Measurements from ENCODE around the gene ADGRE3. TPM values are rescaled to one million over a fixed set of nuclear protein-coding genes. Genes with fewer than 3 reads are reported as not detected.

The ADGRE3 gene
- total RNA-seq, 1 donor from 2014 or later = not detected

DNA sequence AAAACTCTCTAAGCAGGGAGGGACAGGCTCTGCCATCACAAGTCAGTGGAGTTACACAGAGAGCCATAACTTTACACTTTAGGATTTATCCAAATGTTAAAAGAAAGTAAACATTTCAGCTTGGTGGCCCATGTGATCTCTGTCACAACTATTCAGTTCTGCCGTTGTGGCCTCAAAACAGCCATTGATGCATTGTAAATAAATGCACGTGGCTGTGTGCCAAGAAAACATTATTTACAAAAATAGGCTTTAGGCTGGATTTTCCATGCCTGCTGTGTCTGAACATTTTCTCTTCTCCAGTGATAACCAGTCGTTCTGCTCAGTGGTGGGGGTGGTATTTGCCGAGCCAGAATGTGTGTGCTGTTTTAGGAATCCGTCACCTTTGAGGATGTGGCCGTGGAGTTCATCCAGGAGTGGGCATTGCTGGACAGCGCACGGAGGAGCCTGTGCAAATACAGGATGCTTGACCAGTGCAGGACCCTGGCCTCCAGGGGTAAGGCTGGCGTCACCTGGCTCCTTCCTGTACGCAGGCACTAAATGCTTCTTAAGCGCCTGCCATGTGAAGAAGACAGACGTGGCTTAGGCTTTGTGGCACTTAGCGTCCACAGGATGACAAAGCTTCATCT lies 20.1 kb upstream of the ADGRE3 start:
- TF ChIP-seq, protein P1, sequence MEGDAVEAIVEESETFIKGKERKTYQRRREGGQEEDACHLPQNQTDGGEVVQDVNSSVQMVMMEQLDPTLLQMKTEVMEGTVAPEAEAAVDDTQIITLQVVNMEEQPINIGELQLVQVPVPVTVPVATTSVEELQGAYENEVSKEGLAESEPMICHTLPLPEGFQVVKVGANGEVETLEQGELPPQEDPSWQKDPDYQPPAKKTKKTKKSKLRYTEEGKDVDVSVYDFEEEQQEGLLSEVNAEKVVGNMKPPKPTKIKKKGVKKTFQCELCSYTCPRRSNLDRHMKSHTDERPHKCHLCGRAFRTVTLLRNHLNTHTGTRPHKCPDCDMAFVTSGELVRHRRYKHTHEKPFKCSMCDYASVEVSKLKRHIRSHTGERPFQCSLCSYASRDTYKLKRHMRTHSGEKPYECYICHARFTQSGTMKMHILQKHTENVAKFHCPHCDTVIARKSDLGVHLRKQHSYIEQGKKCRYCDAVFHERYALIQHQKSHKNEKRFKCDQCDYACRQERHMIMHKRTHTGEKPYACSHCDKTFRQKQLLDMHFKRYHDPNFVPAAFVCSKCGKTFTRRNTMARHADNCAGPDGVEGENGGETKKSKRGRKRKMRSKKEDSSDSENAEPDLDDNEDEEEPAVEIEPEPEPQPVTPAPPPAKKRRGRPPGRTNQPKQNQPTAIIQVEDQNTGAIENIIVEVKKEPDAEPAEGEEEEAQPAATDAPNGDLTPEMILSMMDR (IDR thresholded peaks at IDR 0.05) = no peak
- Histone ChIP-seq H3K4me3 (no peak overlapping the region), H3K4me1 (peaks cover 0 to 10% of the 10 kb centered on the region in 2 donors), H3K27me3 (no peaks in the 10 kb centered on the region), H3K9me3 (no peaks in the 10 kb centered on the region), H3K36me3 (peaks cover 49 to 65% of the 10 kb centered on the region in 2 donors), H3K27ac (no peak overlapping the region)
- no peak for DNase-seq (ENCODE audit: low spot score in 2 of 2)
- intact Hi-C loops (cut with DNase I) = no loop called here

DNA sequence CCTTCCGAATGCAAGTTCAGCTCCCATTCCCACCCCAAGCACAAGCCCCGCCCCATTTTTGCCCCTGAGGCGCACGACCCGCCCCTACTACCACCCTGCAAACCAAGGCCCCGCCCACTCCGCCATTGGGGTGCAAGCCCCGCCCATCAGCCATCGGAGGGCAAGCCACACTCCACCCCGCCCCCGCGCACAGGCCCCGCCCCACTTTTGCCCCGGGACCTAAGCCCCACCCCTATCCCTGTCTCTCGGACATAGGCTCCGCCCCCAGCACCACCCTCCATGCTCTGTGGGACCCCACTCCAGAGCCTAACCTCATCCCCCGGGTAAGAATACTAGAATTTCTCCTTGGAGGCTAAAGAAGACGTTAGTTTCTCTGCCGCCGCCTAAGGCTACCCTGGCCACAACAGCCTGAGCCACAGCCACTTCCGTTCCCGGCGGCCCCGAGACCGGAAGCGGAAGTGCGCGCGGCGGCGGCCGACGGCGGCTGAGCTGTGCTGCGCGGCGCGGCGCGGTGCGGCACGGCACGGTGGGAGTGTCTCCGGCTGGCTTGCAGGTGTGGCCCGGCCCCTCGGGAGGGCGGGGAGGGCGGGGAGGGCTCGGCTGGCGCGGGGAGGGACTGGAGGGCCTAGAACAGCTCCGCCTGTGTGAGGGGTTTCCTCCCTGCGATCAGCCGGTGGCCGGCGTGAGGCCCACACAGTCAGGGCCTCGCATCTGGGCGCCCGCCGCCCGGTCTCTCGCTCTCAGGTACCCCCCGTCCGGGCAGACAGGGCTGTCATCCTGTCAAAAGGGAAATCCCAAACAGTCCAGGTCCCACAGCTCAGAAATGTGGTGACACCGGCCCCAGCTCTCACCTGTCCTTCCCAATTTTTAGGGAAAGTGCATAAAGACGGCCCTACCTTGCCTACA lies 15.2 kb upstream of the ADGRE3 start, which contains the start of gene ZNF333:
Gene ZNF333, plus strand, starts transcription at position 451 of the 906 bp plus-strand sequence. CDS start 3,444 bp downstream, outside the sequence.
- intact Hi-C loops (cut with DNase I) = loop anchor here (5.0 kb wide), 2 partner anchors 118 to 193 kb away; partner anchors contain the start of genes GIPC1 and NDUFB7
- DNase-seq (ENCODE audit: low spot score in 2 of 2) = peak; percentile 84 to 99
- H3K27ac ChIP-seq = peak within 1 kb of the TSS; percentile 86 to 93
- TF ChIP-seq, protein P1 (IDR thresholded peaks at IDR 0.05) = no peak
- H3K27me3 ChIP-seq = no peaks in the 10 kb centered on the region
- peak within 1 kb of the TSS; percentile 76 to 97 for H3K4me3 ChIP-seq
- H3K4me1 ChIP-seq = peaks cover 0 to 10% of the 10 kb centered on the region in 2 donors
- H3K9me3 ChIP-seq = no peaks in the 10 kb centered on the region
- peaks cover 7 to 18% of the 10 kb centered on the region in 2 donors for H3K36me3 ChIP-seq

DNA sequence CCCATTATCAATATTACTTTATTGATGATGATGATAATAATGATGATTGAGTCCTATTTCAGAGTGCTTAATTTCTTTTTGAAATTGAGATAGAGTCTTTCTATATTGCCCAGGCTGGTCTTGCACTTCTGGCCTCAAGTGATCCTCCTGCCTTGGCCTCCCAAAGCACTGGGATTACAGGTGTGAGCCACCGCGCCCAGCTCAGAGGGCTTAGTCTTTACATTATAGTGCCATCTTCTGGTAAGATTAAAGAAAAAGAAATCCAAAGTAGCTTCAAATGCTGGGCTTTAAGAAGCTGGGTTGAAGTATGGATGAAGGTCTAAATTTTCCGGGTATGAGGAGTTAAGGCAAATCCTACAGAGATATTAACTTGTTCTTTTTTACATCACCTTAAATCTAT lies 11.8 kb upstream of the ADGRE3 start:
- no peak overlapping the region for H3K4me3 ChIP-seq
- TF ChIP-seq, protein P1 (IDR thresholded peaks at IDR 0.05) = no peak
- H3K9me3 ChIP-seq = no peaks in the 10 kb centered on the region
- no peak overlapping the region for H3K27ac ChIP-seq
- no peak for DNase-seq (ENCODE audit: low spot score in 2 of 2)
- H3K27me3 ChIP-seq = no peaks in the 10 kb centered on the region
- H3K4me1 ChIP-seq = peaks cover 0 to 10% of the 10 kb centered on the region in 2 donors
- no peaks in the 10 kb centered on the region for H3K36me3 ChIP-seq
- intact Hi-C loops (cut with DNase I) = loop anchor here (5.0 kb wide), 2 partner anchors 114 to 189 kb away; partner anchors contain the start of genes GIPC1 and NDUFB7

DNA sequence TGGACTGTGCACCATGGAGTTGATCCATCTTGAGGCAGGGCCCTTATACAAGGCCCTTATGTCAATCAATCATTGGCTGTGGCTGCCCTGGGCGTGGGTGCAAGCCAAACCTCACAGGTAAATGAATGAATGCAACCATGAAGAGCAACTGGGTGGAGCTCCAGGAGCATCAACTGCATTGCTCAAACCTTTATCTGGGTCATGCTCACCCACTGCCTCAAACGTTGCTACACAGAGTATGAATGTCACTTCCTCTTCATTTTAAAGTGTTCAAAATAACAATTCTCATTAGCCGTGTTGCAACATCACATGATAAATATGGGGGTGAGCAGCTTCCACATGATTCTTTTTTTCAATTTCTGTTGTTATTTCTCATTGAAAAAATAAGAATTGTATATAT lies 8.8 kb upstream of the ADGRE3 start:
- Histone ChIP-seq H3K27ac (no peak overlapping the region), H3K4me3 (no peak overlapping the region), H3K27me3 (no peaks in the 10 kb centered on the region), H3K9me3 (no peaks in the 10 kb centered on the region), H3K4me1 (no peaks in the 10 kb centered on the region), H3K36me3 (no peaks in the 10 kb centered on the region)
- intact Hi-C loops (cut with DNase I) = no loop called here
- no peak for DNase-seq (ENCODE audit: low spot score in 2 of 2)
- TF ChIP-seq, protein P1 (IDR thresholded peaks at IDR 0.05) = no peak

DNA sequence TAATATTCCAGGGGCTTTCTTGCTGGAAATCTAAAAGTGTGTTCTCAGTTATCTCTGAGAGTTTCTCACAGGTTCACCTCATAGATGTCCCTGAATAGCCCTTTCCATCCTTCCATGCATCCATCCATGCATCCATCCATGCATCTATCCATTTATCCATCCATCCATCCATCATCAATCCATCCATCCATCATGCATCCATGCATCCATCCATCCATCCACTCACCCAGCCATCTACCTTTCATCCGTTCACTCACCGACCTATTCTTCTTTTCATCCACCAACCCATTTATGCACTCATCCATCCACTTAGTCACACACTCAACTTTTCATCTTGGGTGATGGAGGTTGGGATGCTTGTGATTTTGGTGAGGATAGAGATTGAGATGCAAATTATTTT lies 7.4 kb upstream of the ADGRE3 start:
- Histone ChIP-seq H3K27ac (no peak overlapping the region), H3K36me3 (no peaks in the 10 kb centered on the region), H3K9me3 (no peaks in the 10 kb centered on the region), H3K27me3 (no peaks in the 10 kb centered on the region), H3K4me1 (no peaks in the 10 kb centered on the region), H3K4me3 (no peak overlapping the region)
- no peak for DNase-seq (ENCODE audit: low spot score in 2 of 2)
- TF ChIP-seq, protein P1 (IDR thresholded peaks at IDR 0.05) = no peak
- intact Hi-C loops (cut with DNase I) = no loop called here

Data from ascending aorta (tissue), 2 donors.